Stimulated activated CD4-positive, alpha-beta T cell treated with anti-CD3 and anti-CD28 coated beads, Interleukin-4, amount 100 ng/mL, for 1 hour (primary cell): ENCODE data around the gene ALOXE3.

Experiments
- DNase-seq: peaks from one replicate; pipeline ENCODE4 v3.0.0-alpha.2; 2020

ALOXE3 gene

DNA sequence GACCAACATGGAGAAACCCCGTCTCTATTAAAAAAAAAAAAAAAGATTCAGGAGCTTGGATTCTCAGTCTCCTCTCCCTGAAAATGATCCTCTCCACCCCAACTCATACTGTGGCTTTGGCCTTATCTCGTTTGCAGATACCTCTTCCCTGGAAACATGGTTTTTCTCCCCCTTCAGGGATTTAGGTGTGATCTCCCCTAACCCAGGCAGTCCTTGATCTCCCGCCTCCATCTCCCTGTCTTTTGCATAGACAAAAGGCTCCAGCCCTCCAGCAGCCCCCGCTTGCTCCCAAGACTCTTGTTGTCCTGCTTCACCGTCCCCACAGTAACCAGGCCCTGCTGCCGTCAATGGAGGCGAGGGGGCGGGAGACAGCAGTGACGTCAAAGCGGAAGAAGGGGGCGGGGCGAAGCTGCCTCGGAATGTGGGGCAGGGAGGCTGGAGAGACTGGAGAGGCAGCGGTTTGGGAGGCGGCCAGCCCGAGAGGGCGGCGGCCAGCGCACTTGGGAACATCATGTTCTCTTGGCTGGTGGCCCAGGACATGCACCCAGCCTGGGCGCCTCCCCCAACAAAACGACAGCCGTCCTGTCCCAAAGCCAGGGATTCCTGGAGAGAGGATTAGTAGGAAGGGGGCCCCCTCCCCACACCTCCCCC lies 35.8 kb upstream of the ALOXE3 start:
- peak; percentile 82 for DNase-seq

DNA sequence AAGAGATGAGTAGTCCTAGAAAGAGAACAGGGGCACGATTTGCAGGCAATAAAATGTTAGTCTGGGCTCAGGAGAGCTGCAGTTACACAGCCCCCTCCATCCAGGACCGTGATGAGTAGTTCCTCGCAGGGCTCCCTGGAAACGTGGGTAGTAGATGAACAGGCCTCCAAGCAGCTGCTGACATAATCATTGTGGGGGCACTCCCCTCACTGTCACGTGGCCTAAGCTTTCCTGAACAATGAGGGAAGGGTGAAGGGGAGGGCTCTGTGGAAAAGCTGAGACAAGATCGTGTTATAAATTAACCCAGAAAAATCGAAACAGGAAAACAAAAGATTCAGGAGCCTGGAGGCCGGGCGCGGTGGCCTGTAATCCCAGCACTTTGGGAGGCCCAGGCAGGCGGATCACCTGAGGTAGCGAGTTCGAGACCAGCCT lies 35.2 kb upstream of the ALOXE3 start:
- DNase-seq: peak; percentile 56

DNA sequence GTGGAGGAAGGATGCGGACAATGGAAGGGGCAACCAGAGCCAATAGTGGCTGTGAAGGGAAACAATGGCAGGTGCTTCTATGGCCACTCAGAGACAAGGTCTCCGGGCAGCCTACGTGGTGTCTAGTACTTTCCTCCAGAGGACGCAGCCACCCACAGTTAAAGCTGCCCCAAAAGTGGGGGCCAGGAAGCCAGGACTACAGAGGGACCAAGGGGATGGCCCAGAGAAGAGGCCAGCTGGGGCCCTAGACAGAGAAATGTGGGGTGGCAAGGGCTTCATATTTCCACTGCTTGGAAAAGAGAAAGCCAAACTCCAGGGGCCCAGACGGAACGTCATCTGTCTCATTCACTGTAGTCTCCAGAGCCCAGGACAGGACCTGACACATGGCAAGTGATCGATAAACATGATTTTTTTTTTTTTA lies 34.7 kb upstream of the ALOXE3 start:
- DNase-seq: no peak

DNA sequence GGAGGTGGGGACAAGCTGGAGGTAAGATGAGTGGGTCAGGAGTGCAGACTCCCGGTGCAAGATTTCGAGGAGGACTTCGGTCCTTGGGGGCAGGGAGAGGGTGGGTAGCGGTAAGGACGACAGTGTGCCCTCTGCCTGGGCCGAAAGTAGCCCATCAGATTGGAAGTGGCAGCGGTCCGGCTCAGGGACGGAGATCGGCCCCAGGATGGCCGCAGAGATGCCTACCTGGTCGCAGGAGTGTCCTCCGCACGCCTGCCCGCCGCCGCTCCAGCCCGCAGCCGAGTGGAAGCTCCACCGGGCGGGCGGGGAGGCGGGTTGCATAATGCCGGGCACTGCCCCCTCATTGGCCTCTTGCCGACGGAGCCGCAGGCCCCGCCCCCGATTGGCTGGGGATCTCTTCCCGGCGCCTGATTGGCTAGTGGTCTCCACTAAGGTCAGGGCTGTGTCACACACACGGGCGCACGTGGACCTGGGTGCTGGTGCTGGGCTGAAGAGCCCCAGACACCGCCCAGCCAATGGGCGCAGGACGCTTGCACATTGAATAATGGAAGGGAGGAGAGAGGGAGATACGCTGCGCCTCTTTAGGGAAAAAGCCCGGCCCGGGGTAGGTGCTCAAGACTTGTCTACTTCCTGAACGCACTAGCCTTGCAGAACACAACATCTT lies 33.9 kb upstream of the ALOXE3 start, which contains the start of gene PER1:
TSS of gene PER1 (minus strand) at position 293 of the 664 bp plus-strand sequence. CDS start 1,698 bp downstream, outside the sequence.
- peak; percentile 85 for DNase-seq

DNA sequence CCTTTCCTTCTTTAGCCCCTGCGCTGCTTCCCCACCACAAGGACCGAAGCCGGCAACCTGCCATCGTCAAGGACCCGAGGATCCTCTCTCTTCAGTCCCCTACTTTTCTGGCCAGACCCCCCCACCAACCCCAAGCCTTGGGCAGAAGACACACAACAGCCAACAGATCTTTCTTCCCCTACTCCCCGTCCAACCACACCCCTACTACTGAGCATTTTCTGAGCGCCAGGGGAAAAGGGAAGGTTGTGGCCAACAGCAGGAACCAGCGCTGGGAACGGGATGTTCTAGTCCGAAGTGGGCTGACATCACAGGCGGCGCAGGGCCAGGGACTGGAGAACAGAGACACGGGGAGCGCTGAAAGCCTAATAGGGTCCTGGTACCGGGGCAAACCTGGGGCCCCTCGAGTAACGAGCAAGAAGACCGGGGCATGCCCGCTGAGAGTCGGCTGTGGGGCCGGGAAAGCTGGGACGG lies 33.4 kb upstream of the ALOXE3 start:
- DNase-seq: peak; percentile 26

DNA sequence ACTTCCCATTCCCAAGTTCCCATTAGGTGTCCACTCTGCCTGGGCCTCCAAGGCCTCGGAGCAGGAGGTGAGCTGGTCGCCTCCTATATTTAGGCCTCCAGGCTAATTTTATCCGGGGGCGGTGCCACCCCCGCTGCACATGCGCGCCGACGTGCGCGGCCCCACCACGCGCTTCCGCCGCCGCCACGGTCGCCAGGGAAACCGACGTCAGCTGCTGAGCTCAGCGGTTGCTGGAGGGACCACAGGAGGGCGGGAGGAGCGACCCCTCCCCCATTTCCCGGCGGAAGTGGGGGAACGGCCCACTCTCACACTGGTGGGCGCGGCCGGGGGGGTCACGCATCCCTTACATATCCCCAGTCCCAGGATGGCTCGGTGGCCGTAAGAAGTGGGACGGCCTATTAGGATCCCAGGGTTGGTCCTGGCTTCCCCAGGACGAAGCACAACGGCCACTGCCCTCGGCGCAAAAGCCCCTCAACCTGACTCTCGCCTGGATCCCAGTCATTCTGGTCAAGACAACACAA lies 32.9 kb upstream of the ALOXE3 start:
- peak; percentile 87 for DNase-seq

DNA sequence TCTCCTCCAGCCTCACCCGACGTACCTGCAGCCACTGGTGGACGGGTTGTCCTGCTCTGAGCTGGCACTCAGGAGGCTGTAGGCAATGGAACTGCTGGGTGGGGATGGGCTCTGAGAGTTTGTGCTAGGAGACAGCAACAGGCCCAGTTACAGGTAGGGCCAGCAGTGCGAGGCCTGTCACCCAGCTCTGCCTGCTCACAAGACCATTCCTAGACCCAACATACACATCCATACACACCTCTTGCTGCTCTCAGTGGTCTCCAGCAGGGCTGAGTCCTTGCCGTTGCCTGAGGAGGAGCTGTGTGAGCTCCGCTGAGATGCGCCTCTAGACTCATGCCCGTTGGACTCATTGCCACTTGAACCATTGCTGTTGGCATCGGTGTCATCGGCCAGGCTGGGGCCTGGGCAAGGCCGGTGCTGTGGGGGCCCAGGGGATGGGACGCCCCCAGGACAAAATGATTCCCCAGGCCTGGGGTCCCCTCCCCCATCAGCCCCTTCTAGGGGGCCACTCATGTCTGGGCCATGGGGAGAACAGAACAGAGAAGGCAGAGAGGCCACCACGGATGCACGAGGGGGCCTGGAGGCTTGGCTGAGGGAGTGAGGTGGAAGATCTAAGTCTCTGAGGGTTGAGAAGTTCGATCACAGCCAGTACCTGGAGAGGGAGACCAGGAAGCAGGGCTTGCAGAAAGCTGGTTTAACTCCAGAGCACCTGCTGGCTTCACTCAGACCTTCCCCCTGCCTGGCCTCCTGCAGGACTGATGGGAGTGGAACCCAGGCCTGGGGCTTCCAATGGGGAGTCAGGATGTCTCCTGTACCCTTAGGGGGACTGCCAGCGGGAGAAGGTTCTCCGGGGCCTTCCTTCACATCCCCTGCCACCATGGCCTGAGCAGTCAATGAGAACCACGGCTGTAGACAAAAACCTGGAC lies 32.1 kb upstream of the ALOXE3 start:
- DNase-seq: no peak

DNA sequence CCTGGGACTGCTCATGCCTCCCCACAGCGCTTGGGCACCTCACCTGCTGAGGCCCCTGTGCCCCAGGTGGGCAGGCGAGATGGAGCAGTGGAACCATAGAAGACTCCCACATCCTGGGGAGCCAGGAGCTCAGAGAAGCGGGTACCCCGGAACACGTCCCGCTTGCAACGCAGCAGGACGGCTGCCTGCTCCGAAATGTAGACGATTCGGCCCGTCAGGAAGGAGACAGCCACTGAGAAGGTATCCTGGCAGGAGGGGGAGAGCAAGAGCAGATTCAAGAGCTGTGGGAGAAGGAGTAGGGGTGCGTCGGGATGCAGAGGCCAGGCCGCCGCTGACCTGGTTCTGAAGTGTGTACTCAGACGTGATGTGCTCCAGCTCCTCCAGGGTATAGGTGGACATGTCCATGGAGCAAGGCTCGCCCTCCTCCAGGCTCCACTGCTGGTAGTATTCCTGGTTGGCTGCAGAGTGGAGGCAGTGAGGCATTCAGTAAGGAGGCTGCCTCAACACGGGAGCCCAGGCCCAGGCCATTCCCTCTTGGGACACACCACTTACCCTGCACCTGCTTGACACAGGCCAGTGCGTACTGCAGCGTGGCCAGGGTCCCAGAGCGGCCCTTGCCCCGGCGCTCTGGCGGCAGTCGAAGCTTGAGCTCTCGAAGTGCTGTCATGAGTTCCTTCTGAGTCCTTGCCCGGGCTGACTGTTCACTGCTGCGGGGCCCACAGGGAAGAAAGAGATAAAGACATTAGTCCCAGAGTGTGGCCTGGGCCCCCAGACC lies 31.3 kb upstream of the ALOXE3 start:
- DNase-seq: no peak

DNA sequence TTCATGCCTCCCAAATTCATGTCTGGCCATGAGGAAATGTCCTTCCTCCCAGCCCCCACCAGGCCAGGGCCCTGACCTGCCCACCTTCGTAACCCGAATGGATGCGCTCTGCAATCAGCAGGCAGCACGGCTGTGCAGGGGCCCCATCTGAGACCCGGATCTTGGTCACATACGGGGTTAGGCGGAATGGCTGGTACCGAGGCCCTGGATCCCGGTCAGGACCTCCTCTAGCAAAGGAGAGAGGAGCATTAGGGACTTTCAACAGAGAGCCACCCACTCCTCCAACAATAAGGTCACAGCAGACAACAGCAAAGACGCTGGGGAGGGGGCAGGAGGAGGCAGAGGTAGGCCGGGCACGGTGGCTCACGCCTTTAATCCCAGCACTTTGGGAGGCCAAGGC lies 30.2 kb upstream of the ALOXE3 start:
- DNase-seq: no peak

DNA sequence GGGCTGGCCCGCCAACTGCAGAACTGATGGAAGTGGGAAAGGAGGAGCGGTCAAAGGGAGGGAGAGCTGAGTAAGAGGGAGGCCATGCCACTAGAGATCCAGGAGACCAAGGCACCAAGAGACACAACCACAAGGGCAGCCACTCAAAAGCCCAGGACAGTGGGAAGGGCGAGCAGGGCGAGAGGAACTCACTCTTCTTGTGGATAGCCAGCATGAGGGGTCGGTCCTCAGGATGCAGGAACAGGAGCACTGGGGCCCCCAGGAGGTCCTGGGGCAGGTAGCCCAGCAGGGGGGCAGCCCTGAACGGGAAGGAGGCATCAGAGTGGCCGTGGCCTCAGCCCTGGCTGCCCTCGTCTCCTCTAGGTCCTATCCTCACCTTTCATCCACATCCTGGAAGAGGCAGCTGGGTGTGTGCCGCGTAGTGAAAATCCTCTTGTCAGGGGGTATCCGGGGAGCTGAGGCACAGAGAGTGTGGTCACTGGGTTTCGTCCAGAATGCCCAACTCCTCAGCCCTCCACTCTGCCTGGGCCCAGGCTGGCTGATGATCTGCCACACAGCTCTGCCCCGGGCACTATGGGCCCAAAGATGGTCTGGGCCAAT lies 29.6 kb upstream of the ALOXE3 start:
- no peak for DNase-seq

DNA sequence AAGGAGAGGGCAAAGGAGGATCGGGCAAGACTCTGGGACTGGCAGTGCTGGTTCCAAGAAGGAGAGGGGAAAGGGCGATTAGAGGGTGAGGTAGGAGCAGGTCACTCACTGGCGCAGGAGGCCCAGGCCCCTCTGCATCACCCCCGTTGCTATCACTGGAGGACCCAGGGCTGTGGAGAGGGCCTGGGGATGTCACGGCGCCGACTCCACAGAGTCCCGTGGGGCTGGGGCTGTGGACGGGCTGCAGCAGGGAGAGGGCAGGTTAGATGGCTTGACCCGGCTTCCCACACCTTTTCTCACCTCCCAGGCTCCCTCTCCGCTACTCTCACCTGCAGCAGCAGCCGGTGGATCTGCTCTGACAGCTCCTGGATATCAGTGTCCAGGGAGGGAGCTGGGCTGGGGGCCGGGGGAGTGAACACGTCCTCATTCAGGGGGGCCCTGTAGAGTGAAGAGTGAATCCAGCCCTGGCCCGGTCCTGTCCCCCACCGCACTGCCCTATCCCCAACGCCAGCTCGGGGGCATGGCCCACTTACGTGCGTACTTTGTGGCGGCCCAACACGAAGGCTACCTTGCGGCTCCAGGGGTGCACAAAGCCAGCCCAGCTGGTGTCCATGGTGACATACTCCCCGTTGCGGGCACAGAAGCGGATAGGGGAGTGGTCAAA lies 29.0 kb upstream of the ALOXE3 start:
- no peak for DNase-seq

DNA sequence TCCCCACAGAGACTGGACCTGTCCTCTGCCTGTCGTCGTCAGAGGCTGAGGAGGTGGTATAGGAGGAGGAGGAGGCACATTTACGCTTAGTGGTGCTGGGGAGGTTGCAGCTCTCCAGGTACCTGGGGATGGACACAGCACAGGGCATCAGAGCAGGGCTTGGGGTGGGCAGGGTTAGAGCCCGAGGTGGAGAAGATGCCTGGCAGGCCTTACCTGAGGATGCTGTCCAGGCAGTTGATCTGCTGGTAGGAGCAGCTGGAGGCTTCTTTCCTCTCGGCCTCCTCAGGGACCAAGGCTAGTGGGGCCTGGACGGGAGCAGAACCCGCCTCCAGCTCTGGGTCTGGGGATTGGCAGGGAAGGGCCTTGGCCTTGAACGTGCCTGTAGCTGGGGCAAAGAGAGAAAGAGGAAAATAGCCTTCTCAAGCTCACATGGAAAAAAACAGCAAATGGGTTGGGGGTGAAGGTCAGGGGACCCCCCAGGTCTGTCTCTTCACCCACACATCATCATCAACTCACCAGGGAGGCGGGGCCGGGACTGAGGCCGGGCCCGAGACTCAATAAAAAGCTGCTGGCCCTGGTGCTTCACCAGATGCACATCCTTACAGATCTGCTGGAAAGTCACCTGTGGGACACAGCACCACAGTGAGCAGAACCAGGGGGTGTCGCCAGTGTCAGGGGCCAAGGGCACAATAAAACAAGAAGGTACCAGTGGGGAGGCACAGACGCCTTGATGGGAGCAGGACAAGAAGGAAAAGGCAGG lies 28.2 kb upstream of the ALOXE3 start:
- DNase-seq: no peak

DNA sequence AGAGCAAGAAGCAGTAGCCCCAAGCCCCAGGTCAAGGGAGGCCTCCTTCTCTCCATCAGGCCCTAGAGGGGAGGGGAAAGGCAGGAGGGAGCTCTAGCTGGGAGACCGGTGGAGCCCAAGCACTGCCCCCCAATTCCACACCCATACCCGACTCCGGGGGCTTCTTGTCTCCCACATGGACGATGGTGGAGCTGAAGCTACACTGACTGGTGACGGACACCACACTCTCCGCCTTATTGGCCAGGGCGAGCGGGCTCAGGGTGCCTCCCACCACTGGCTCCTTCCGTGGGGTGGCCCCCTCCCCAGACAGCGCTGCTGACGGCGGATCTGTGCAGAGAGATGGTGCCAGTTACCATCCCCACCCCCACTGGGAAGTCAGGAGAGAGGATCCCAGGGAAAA lies 27.5 kb upstream of the ALOXE3 start:
- DNase-seq: no peak

DNA sequence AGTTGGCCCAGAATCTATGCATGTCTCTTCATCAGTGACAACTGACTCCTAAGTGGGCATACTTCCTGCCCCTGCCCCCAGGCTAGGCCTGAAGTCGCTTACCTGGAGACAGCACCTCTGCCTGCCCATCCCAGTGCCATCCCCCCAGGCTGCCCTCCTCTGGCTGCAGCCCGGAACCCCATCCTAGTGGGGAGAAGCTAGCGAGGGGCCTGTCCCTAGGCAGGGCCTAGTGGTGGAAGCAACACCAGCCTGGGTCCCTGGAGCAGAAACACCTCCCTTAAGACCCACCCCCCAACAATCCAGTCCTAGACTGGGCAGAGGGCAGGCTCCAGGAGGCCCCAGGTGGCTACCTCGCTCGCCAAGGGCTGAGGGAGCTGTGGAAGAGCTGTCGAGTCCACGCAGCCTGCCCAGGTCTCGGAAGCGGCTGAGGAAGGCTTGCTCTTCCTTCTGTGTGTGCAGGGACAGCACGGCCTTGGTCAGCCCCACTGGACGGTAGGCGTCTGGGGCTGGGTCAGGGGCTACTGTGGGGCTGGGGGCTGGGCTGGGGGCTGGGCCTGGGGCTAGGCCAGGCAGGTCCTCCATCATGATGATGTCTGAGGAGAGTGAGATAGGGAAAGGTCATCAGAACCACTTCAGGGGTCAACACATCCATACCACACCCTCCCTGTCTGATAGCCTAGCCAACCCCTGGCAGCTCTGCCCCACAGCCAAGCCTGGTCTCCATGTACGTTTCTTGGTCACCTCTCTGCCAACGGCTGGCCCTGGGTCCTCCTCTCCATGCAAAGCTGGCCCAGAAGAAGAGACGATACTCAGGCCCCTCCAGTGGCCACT lies 26.3 kb upstream of the ALOXE3 start:
- DNase-seq: no peak

DNA sequence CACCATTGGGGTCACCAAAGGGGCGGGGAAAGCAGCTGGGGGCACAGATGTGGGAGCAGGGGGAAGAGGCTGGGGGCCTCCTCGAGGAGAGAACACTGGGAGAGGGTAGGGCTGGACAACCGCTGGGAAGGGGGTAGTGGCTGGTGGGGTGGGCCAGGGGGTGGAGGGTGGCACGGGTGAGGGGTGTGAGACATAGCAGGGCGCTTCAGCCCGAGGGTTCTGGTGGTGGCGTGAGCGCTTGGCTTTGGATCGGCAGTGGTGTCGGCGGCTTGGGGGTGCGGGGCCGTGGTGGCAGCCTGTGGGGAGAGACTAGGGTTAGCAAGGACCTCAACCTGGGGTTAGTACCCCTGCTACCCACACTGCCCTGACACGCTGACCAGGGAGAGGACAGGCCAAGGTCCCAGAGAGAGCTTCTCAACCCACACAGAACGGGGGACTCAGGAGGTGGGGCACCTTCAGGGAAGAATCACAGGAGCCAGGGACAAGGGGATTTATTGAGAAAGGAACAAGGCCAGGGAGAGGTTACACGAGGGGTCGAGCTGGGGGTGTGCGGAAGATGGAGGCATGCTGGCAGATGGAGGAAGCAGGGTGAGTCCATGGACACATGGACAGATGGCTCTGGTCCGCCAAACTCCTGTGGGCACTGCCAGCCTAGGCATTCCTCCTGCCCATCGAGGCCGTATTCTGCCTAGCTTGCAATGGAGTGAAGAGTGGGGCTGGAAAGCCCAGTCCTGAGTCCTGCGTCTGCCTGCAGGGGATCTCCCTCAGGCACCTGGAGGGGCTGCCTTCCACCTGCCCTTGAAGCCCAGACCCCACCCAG lies 25.5 kb upstream of the ALOXE3 start:
- DNase-seq: no peak

DNA sequence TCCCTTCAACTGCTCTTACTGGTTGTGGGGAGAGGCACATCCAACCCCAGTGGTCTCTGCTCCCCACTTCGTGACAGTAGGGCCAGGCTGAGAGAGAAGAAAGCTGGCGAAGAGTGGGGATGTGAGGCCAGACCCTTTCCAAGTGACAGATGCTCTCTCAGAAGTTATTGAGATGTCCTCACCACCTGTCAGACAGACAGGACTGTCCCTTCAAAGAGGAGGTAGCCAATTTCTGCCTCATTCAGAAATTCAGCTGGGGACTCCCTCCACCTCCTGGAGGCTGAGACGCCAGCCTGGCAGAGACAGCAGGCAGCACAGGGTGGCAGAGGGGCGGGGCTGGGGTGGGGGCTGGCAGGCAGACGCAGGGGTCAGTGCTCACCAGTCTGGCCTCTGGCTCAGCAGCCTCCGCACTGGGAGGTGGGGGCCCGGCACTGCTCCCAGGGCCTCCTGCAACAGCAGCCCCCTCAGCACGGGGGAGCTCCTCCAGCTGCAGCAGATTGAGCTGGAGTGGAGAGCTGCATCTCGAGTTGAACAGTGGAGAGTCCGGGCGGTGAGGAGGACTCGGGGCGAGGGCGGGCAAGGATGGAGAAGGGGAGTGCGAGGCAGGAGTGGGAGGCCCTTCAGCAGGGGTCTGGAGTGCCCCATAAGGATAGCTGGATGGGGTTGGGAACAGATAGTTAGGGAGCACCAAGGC lies 24.7 kb upstream of the ALOXE3 start:
- DNase-seq: no peak

DNA sequence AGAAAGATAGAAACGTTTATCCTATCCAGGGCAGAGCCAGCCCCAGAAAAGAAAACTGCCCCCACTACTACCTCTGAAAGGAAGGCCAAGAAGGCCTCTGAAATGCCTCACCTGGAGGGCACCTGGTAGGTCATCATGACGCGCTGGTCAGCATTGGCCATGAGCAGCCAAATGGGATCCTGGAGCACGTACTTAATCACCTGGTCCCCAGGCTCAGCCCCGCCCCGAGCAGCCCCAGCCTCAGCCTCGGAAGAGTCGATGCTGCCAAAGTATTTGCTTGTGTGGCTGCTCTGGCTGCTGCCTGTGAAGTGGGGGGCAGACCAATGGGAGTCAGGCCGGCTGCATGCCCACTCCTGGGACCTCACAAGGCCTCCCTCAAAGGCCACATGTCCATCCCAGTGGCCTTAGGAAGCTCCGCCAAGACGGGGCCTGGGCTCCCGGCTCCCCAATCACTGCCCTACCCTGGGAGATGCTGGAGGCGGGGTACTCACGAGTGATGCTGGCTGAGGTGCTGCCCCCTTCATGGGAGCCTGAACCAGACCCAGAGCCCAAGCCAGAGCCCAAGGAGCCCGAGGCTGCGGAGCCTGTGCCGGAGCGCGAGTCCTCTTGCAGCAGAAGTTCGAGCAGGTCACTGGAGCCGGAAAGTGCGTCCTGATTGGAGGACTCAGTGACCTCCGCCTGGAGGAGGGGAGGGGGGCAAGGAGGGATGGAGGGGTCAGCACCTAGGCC lies 24.0 kb upstream of the ALOXE3 start:
- no peak for DNase-seq
